Liver (tissue), 9 donors: Measurements from ENCODE around the gene GPC3. TPM values are rescaled to one million over a fixed set of nuclear protein-coding genes. Genes with fewer than 3 reads are reported as not detected.

Experiments used
- DNase-seq: peaks from one replicate; pipeline ENCODE4 v3.0.0-alpha.2; 2017; ENCODE audit warnings: low spot score
- H3K27ac ChIP-seq, 2 donors: one replicate each; pipeline ENCODE4 v1.7.0; 2013; ENCODE audit warnings: inconsistent platforms in 2 of 2, low read length in 2 of 2, control low read depth in 1 of 2, low read depth in 1 of 2, mild to moderate bottlenecking in 1 of 2
- H3K27me3 ChIP-seq, 4 donors: one replicate each; pipeline versions ENCODE4 v1.6.1 to v1.7.0; 2013; ENCODE audit warnings: low read length in 3 of 4, inconsistent platforms in 1 of 4, mild to moderate bottlenecking in 1 of 4, moderate library complexity in 1 of 4; ENCODE audit not compliant: control insufficient read depth in 4 of 4, insufficient read depth in 4 of 4
- H3K36me3 ChIP-seq, 4 donors: one replicate each; pipeline versions ENCODE4 v1.6.1 to v1.7.0; 2013; ENCODE audit warnings: low read length in 3 of 4, mild to moderate bottlenecking in 3 of 4, low read depth in 1 of 4, moderate library complexity in 1 of 4; ENCODE audit not compliant: control insufficient read depth in 4 of 4, insufficient read depth in 3 of 4
- H3K4me1 ChIP-seq, 4 donors: one replicate each; pipeline versions ENCODE4 v1.6.1 to v1.7.0; 2013; ENCODE audit warnings: low read length in 3 of 4, mild to moderate bottlenecking in 3 of 4, moderate library complexity in 1 of 4; ENCODE audit not compliant: control insufficient read depth in 4 of 4, insufficient read depth in 4 of 4
- H3K4me3 ChIP-seq, 3 donors: one replicate each; pipeline versions ENCODE4 v1.6.1 to v1.7.0; 2013; ENCODE audit warnings: low read length in 3 of 3, control low read depth in 1 of 3, low read depth in 1 of 3, mild to moderate bottlenecking in 1 of 3
- H3K9ac ChIP-seq, 2 donors: one replicate each; pipeline ENCODE4 v1.7.0; 2013; ENCODE audit warnings: low read length in 2 of 2, mild to moderate bottlenecking in 2 of 2, moderate library complexity in 2 of 2, control low read depth in 1 of 2, low read depth in 1 of 2
- H3K9me3 ChIP-seq, 4 donors: one replicate each; pipeline versions ENCODE4 v1.6.1 to v1.7.0; 2013; ENCODE audit warnings: low read length in 3 of 4; ENCODE audit not compliant: control insufficient read depth in 4 of 4
- ATF3 ChIP-seq: IDR thresholded peaks from 2 replicates; pipeline ENCODE4 v1.6.1; 2016; ENCODE audit warnings: antibody characterized with exemption
- EGR1 ChIP-seq, 2 donors: IDR thresholded peaks; 2 replicates each; pipeline ENCODE4 v1.6.1; 2016 to 2018; ENCODE audit warnings: antibody characterized with exemption in 2 of 2, low read depth in 2 of 2
- FOXA1 ChIP-seq: IDR thresholded peaks from 2 replicates; pipeline ENCODE4 v1.6.1; 2016; ENCODE audit warnings: antibody characterized with exemption
- FOXA2 ChIP-seq: IDR thresholded peaks from 2 replicates; pipeline ENCODE4 v1.6.1; 2016; ENCODE audit warnings: antibody characterized with exemption
- GABPA ChIP-seq, 2 donors: IDR thresholded peaks in 1 of 2; conservative IDR thresholded peaks in 1 of 2; 2 replicates each; pipeline ENCODE4 v1.6.1; 2016; ENCODE audit warnings: antibody characterized with exemption in 2 of 2, mild to moderate bottlenecking in 1 of 2, moderate library complexity in 1 of 2
- HNF4A ChIP-seq, 2 donors: conservative IDR thresholded peaks; 2 replicates each; pipeline ENCODE4 v1.6.1; 2016; ENCODE audit warnings: antibody characterized with exemption in 2 of 2, mild to moderate bottlenecking in 2 of 2
- HNF4G ChIP-seq: IDR thresholded peaks from 2 replicates; pipeline ENCODE4 v1.6.1; 2016; ENCODE audit warnings: antibody characterized with exemption
- JUND ChIP-seq, 2 donors: IDR thresholded peaks; 2 replicates each; pipeline ENCODE4 v1.6.1; 2016; ENCODE audit warnings: antibody characterized with exemption in 2 of 2
- MAX ChIP-seq: IDR thresholded peaks from 2 replicates; pipeline ENCODE4 v1.6.1; 2016; ENCODE audit warnings: antibody characterized with exemption
- NR2F2 ChIP-seq: IDR thresholded peaks from 2 replicates; pipeline ENCODE4 v1.6.1; 2016; ENCODE audit warnings: antibody characterized with exemption
- RAD21 ChIP-seq, 2 donors: IDR thresholded peaks; 2 replicates each; pipeline ENCODE4 v1.6.1; 2016; ENCODE audit warnings: antibody characterized with exemption in 2 of 2, mild to moderate bottlenecking in 2 of 2
- REST ChIP-seq: IDR thresholded peaks from 2 replicates; pipeline ENCODE4 v1.6.1; 2016; ENCODE audit warnings: antibody characterized with exemption, mild to moderate bottlenecking
- RXRA ChIP-seq, 2 donors: IDR thresholded peaks; 2 replicates each; pipeline ENCODE4 v1.6.1; 2017 to 2018; ENCODE audit warnings: antibody characterized with exemption in 2 of 2, mild to moderate bottlenecking in 1 of 2
- SP1 ChIP-seq: IDR thresholded peaks from 2 replicates; pipeline ENCODE4 v1.6.1; 2018; ENCODE audit warnings: antibody characterized with exemption, mild to moderate bottlenecking
- TAF1 ChIP-seq: conservative IDR thresholded peaks from 2 replicates; pipeline ENCODE4 v1.6.1; 2016; ENCODE audit warnings: antibody characterized with exemption, mild to moderate bottlenecking
- YY1 ChIP-seq: IDR thresholded peaks from 2 replicates; pipeline ENCODE4 v1.6.1; 2016; ENCODE audit warnings: antibody characterized with exemption, mild to moderate bottlenecking
- WGBS: extraction: QIAGEN DNeasy Blood & Tissue Kit; methylation state at CpG from one replicate; pipeline ENCODE4 v1.1.7; 2013; 5-methylcytosine and 5-hydroxymethylcytosine counted together
- polyA plus RNA-seq, 2 donors: library from polyadenylated mRNA; stranded (reverse) in 1 of 2; unstranded in 1 of 2; fragments of 200-250 nt in 1 of 2; fragments of >200 nt in 1 of 2; fragmentation: Nextera tagmentation in 1 of 2; extraction: Ambion mirVana in 1 of 2; gene quantifications; one replicate each; pipeline versions ENCODE4 v1.2.1 to v1.2.3, GENCODE V29; 2013 to 2015
- total RNA-seq, 2 donors: library from RNA; depleted of rRNA; stranded (reverse); fragments of >200 nt; gene quantifications; one replicate each; pipeline ENCODE4 v1.2.3, GENCODE V29; 2014
- TF ChIP-seq, protein P1 (sequence below): IDR thresholded peaks from 2 replicates; pipeline ENCODE4 v1.6.1; 2016; ENCODE audit warnings: antibody characterized with exemption
- TF ChIP-seq, protein P2 (sequence below): fragments of 150-350 bp; IDR thresholded peaks from 2 replicates; pipeline ENCODE4 v1.5.1; 2017; ENCODE audit warnings: improper control_type of control experiment, low read depth, low read length; ENCODE audit not compliant: missing input control
- donor health status: healthy.
- donor health status: healthy.
- donor health status: healthy.
- donor health status: healthy.
- donor health status: healthy.

The GPC3 gene
- total and polyA plus RNA-seq, 4 donors = 0.40 to 1,133 (median 1.5) TPM

DNA sequence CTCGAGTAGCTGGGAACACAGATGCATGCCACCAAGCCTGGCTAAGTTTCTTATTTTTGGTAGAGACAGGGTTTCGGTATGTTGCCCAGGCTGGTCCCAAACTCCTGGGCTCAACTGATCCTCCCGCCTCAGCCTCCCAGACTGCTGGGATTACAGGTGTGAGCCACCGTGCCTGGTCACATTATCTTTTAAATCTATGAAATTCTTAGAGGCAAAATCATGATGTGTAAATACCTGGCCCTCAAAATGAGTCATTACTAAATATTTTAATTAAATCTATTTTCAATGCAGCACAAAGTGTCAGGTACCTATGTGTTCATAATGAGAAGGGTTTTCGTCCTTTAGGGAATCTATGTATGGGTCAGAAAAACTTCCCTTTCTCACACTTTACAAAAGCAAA, 347.6 kb downstream of the GPC3 start:
- Histone ChIP-seq H3K9me3 (no peaks in the 10 kb centered on the region), H3K4me3 (no peak overlapping the region), H3K27ac (no peak overlapping the region), H3K27me3 (no peaks in the 10 kb centered on the region), H3K4me1 (no peaks in the 10 kb centered on the region), H3K36me3 (no peaks in the 10 kb centered on the region), H3K9ac (no peak overlapping the region)
- TF ChIP-seq HNF4A (conservative IDR thresholded peaks at IDR 0.05) = no peak
- TF ChIP-seq TAF1 = no peak
- no peak for TF ChIP-seq MAX
- TF ChIP-seq, protein P1, sequence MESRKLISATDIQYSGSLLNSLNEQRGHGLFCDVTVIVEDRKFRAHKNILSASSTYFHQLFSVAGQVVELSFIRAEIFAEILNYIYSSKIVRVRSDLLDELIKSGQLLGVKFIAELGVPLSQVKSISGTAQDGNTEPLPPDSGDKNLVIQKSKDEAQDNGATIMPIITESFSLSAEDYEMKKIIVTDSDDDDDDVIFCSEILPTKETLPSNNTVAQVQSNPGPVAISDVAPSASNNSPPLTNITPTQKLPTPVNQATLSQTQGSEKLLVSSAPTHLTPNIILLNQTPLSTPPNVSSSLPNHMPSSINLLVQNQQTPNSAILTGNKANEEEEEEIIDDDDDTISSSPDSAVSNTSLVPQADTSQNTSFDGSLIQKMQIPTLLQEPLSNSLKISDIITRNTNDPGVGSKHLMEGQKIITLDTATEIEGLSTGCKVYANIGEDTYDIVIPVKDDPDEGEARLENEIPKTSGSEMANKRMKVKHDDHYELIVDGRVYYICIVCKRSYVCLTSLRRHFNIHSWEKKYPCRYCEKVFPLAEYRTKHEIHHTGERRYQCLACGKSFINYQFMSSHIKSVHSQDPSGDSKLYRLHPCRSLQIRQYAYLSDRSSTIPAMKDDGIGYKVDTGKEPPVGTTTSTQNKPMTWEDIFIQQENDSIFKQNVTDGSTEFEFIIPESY = no peak
- no peak for TF ChIP-seq HNF4G
- TF ChIP-seq NR2F2 = no peak
- no peak for TF ChIP-seq SP1
- TF ChIP-seq, protein P2, sequence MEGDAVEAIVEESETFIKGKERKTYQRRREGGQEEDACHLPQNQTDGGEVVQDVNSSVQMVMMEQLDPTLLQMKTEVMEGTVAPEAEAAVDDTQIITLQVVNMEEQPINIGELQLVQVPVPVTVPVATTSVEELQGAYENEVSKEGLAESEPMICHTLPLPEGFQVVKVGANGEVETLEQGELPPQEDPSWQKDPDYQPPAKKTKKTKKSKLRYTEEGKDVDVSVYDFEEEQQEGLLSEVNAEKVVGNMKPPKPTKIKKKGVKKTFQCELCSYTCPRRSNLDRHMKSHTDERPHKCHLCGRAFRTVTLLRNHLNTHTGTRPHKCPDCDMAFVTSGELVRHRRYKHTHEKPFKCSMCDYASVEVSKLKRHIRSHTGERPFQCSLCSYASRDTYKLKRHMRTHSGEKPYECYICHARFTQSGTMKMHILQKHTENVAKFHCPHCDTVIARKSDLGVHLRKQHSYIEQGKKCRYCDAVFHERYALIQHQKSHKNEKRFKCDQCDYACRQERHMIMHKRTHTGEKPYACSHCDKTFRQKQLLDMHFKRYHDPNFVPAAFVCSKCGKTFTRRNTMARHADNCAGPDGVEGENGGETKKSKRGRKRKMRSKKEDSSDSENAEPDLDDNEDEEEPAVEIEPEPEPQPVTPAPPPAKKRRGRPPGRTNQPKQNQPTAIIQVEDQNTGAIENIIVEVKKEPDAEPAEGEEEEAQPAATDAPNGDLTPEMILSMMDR = no peak
- no peak for TF ChIP-seq JUND (IDR thresholded peaks at IDR 0.05)
- TF ChIP-seq RXRA (IDR thresholded peaks at IDR 0.05) = no peak
- TF ChIP-seq REST = no peak
- TF ChIP-seq FOXA2 = no peak
- TF ChIP-seq ATF3 = no peak
- no peak for TF ChIP-seq RAD21 (IDR thresholded peaks at IDR 0.05)
- no peak for TF ChIP-seq GABPA (IDR thresholded peaks at IDR 0.05 in 1 of 2, conservative IDR thresholded peaks at IDR 0.05 in 1 of 2)
- no peak for TF ChIP-seq YY1
- no peak for TF ChIP-seq FOXA1
- no peak for TF ChIP-seq EGR1 (IDR thresholded peaks at IDR 0.05; ENCODE audit: low read depth in 2 of 2)
- WGBS = 88% methylated on average over 5 of the region's 5 CpGs
- no peak for DNase-seq

GRCh38 chrX:133636009-133636408, 349.4 kb downstream of the GPC3 start:
- WGBS = 89% methylated on average over 6 of the region's 6 CpGs
- TF ChIP-seq ATF3 (no peak), SP1 (no peak), TAF1 (no peak)
- no peaks in the 10 kb centered on the region for H3K27me3 ChIP-seq

More at GRCh38 chrX:133636009-133636408, 349.4 kb downstream of the GPC3 start:
- no peak for DNase-seq
- H3K9ac ChIP-seq = no peak overlapping the region
- H3K27ac ChIP-seq = no peak overlapping the region
- no peaks in the 10 kb centered on the region for H3K36me3 ChIP-seq
- no peaks in the 10 kb centered on the region for H3K9me3 ChIP-seq
- H3K4me1 ChIP-seq = no peaks in the 10 kb centered on the region
- no peak overlapping the region for H3K4me3 ChIP-seq
